GM12873 (cell line): ENCODE measurements around the gene APOBEC3A.

Experiments
- CTCF ChIP-seq: IDR thresholded peaks from 2 replicates; pipeline ENCODE4 v1.5.1; 2012; ENCODE audit warnings: low read depth, mild to moderate bottlenecking, moderate library complexity, low read length, control low read depth; ENCODE audit not compliant: insufficient read depth; ENCODE audit errors: missing control alignments

APOBEC3A gene

GRCh38 chr22:38965614-38966379, 8.4 kb downstream of the APOBEC3A start:
- TF ChIP-seq CTCF: no peak

DNA sequence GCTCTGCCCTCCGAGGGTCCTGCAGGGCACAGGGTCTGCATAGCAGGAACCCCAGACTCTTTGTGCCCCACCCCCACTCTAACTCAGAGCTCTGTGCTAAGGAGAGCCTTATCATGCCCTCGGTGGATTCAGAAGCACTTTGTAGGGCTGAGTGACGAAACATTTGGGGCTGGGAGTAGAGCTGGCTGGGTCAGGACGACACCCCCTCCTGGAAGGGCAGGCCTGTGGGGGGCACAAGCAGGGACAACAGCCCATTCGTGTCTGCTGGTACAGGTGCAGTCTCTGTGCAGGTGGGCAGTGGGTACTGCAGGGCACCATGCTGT, 8.9 kb downstream of the APOBEC3A start:
- TF ChIP-seq CTCF: no peak

DNA sequence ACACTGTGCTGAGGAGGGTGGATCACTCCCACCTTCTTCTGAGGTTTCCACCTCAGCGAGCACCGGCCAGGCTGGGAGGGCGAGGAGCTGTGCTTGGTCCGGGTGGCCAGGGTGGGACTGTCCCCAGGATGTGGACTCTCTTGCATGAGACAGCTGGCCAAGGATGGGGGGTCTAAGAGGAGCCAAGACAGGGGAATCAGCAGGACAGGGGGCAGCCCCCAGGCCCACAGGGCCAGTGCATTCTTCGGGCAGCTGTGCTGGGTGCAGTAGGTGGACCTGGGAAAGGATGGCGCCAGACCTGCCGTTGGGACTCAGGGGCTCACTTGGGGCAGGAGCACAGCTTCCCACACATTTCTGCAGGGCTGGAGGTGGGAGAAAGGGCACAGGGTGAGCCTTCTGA, 9.5 kb downstream of the APOBEC3A start:
- no peak for TF ChIP-seq CTCF

DNA sequence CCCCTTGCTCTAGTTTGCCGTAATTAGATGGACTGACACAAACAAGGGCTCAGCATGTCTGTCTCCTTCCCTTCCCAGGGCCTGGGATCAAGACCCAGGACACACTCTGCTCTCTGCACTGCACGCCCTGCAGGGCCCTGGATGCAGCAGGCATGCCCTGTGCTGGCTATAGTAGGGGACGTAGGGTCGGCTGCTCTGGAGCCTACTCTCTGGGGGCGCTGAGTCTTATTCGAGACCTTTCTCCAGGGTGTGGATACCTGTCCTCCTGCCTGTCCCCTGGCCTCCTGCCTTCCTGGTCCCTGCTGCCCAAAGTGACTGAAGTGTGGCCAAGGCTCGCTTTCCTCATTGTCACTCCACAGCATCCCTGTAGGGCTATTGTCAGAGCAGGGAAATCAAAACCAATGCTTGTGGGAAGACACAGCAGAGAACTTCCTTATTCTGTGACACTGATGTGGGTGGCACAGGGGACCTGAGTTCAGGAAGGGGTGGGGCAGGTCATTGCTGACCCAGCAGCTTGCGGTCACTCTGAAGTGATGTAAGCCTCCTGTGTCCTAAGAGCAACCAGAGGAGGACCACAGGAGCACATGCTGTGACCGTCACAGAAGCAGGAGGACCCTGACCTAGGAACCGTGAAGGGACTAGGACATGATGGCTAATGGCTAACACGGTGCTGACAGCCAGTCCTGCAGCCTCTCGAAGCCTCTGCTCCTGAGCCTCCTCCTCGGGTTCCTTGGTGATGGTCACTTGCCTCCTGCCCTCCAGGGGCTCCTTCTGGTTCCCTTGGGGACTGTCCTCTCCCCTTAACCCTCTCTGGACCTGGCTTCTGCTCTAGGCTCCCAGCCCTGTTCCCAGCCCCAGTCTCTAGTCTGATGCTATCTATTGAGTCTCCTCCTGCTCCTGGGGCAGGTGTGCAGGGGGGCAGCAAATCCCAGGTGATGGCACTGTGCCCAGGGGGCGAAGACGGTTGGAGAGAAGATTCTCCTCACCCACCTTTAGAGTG, 10.3 kb downstream of the APOBEC3A start:
- TF ChIP-seq CTCF: no peak

DNA sequence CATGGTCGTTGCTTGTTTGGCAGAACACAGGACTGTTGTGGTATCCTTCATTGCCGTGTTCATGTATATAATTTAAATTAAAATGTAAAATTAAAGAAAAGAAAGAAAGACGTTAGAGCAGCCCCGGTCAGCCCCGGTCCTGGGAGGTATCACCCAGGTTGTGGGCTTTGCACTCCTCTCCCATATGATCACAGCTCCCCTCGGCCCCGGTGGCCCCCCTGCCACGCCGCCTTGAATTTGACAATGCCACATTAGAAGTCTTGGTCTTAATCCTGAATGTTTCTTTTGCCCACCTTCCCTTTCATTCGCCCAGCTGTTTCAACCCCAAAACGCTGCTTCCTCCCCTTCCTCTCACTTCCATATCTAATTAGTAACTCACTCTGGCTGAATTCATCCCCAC, 11.4 kb downstream of the APOBEC3A start:
- TF ChIP-seq CTCF: no peak

GRCh38 chr22:38970551-38970950, 13.1 kb downstream of the APOBEC3A start:
- no peak for TF ChIP-seq CTCF

DNA sequence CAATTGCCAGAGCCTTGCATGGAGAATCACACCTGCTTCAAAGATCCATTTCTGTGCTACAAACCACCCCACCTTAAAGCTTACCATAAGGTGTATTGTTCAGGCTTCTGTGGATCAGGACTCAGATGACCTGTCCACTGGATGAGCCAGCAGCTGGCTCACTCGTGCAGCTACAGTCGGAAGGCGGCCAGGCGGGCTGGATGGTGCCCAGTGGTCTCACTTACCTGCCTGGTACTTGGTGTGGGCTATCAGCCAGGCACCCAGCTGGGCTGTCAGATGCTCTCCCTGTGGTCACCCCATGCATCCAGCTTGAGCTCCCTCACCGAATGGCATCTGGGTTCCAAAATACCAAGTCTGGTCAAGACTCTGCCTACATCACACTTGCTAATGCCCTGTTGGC, 13.8 kb downstream of the APOBEC3A start:
- no peak for TF ChIP-seq CTCF
